Loucy (cell line): Measurements from ENCODE around the gene STX7.
"Not testable (repeated sequence)": the region's sequence is repeated elsewhere in the genome, so short reads cannot be mapped to it uniquely, and the experiment has no call there.

Experiments
- H2AFZ ChIP-seq: fragments of 200-600 bp; sonication (generic); 2 replicates; pipeline ENCODE4 v1.6.0; 2016; ENCODE audit warnings: antibody characterized with exemption, mild to moderate bottlenecking, low read length, moderate library complexity
- H3F3A ChIP-seq: fragments of 200-600 bp; 2 replicates; pipeline ENCODE4 v1.6.0; 2016; ENCODE audit warnings: antibody characterized with exemption, low read depth, mild to moderate bottlenecking
- H3K27me3 ChIP-seq: fragments of 200-600 bp; sonication (generic); 2 replicates; pipeline ENCODE4 v1.6.1; 2014; ENCODE audit warnings: low read length, mild to moderate bottlenecking; ENCODE audit not compliant: insufficient read depth, poor library complexity, severe bottlenecking
- H3K36me3 ChIP-seq: fragments of 200-600 bp; sonication (generic); 2 replicates; pipeline ENCODE4 v1.6.1; 2016; ENCODE audit warnings: low read length; ENCODE audit not compliant: insufficient read depth
- H3K4me1 ChIP-seq: fragments of 200-600 bp; sonication (generic); 2 replicates; pipeline ENCODE4 v1.5.1; 2014; ENCODE audit warnings: low read length, mild to moderate bottlenecking; ENCODE audit not compliant: insufficient read depth, poor library complexity, severe bottlenecking
- H3K4me2 ChIP-seq: fragments of 200-600 bp; sonication (generic); 2 replicates; pipeline ENCODE4 v1.6.0; 2014; ENCODE audit warnings: antibody characterized with exemption, low read length, low read depth, mild to moderate bottlenecking; ENCODE audit not compliant: poor library complexity, severe bottlenecking
- H3K4me3 ChIP-seq: fragments of 200-600 bp; sonication (generic); 2 replicates; pipeline ENCODE4 v1.5.1; 2014; ENCODE audit warnings: low read length, mild to moderate bottlenecking, mixed read lengths; ENCODE audit not compliant: poor library complexity, severe bottlenecking
- H3K79me2 ChIP-seq: fragments of 200-600 bp; sonication (generic); 2 replicates; pipeline ENCODE4 v1.6.1; 2014; ENCODE audit warnings: low read length; ENCODE audit not compliant: insufficient read depth
- H3K9ac ChIP-seq: fragments of 200-600 bp; sonication (generic); 2 replicates; pipeline ENCODE4 v1.6.0; 2014; ENCODE audit warnings: mild to moderate bottlenecking, low read depth, low read length, moderate library complexity; ENCODE audit not compliant: poor library complexity, severe bottlenecking
- H3K9me2 ChIP-seq: fragments of 200-600 bp; sonication (generic); replicated peaks from 2 replicates; pipeline ENCODE4 v1.6.1; 2016; ENCODE audit warnings: low read depth, low read length, mixed read lengths
- H3K9me3 ChIP-seq: fragments of 200-600 bp; sonication (generic); 2 replicates; pipeline ENCODE4 v1.6.1; 2014; ENCODE audit warnings: mild to moderate bottlenecking, antibody characterized with exemption, low read length, low read depth; ENCODE audit not compliant: insufficient read depth
- H4K20me1 ChIP-seq: fragments of 200-600 bp; sonication (generic); 2 replicates; pipeline ENCODE4 v1.6.0; 2014; ENCODE audit warnings: antibody characterized with exemption, low read length, mild to moderate bottlenecking; ENCODE audit not compliant: insufficient read depth, poor library complexity, severe bottlenecking
- EZH2phosphoT487 ChIP-seq: fragments of 200-600 bp; IDR thresholded peaks from 2 replicates; pipeline ENCODE4 v1.6.1; 2018; ENCODE audit warnings: antibody characterized with exemption, mild to moderate bottlenecking, moderate library complexity, borderline replicate concordance
- TF ChIP-seq, protein P1 (sequence below): fragments of 200-600 bp; sonication (generic); conservative IDR thresholded peaks from 2 replicates; pipeline ENCODE4 v1.5.1; 2014; ENCODE audit warnings: mild to moderate bottlenecking, antibody characterized with exemption, low read length

Gene STX7

DNA sequence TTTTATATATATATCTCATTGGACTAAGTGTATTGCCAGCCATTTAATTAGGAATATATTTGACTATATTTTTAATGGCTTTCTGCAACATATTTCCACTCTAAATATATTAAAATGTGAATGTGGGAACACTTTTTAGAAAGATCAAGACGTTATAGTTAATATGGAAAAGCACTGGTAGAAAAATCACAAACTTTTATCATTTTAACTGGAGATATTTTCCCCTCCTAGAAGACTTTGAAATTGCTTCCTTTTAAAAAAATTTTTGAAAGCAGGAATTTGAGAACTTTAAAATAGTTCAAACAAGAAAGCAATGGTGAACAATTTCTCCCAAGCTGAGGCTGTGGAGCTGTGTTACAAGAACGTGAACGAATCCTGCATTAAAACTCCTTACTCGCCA, 25.1 kb upstream of the STX7 start, which contains the start of gene TAAR9:
TAAR9 (plus strand) TSS at position 301 of the 400 bp plus-strand sequence; CDS start at position 314, 13 bp downstream.
- Histone ChIP-seq H3K27me3 (peaks cover 5% of the 10 kb centered on the region), H3K36me3 (no peaks in the 10 kb centered on the region), H3K4me2 (no peak within 1 kb of the TSS), H4K20me1 (no peaks in the 10 kb centered on the region), H3K9ac (no peak within 1 kb of the TSS), H3K79me2 (no peaks in the 10 kb centered on the region), H2AFZ (no peak within 1 kb of the TSS), H3K4me3 (no peak within 1 kb of the TSS), H3K9me2 (no peaks in the 10 kb centered on the region), H3K9me3 (no peaks in the 10 kb centered on the region), H3K4me1 (no peaks in the 10 kb centered on the region), H3F3A (no peaks in the 10 kb centered on the region)
- TF ChIP-seq, protein P1, sequence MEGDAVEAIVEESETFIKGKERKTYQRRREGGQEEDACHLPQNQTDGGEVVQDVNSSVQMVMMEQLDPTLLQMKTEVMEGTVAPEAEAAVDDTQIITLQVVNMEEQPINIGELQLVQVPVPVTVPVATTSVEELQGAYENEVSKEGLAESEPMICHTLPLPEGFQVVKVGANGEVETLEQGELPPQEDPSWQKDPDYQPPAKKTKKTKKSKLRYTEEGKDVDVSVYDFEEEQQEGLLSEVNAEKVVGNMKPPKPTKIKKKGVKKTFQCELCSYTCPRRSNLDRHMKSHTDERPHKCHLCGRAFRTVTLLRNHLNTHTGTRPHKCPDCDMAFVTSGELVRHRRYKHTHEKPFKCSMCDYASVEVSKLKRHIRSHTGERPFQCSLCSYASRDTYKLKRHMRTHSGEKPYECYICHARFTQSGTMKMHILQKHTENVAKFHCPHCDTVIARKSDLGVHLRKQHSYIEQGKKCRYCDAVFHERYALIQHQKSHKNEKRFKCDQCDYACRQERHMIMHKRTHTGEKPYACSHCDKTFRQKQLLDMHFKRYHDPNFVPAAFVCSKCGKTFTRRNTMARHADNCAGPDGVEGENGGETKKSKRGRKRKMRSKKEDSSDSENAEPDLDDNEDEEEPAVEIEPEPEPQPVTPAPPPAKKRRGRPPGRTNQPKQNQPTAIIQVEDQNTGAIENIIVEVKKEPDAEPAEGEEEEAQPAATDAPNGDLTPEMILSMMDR: no peak
- no peak for TF ChIP-seq EZH2phosphoT487

DNA sequence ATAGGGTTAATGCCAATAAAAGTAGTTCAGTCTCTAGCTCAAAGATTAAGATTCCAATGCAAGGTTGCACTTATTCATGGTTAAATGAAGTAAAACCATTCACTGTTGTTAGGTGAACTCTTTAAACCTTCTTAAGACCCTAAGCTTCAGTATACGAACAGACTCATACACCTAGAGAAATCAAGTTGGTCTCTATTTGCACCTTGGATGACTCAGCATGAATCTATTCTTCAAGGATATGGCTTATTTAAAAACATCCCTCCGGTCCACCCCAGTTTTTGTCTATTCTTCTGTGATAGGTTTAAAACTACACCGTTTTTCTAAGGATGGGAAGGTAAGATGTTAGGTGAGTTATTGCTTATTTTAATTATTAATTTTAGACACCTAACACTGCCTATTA, 24.2 kb upstream of the STX7 start:
- no peaks in the 10 kb centered on the region for H3K9me2 ChIP-seq
- H3K4me2 ChIP-seq: no peak overlapping the region
- no peak for TF ChIP-seq EZH2phosphoT487
- TF ChIP-seq, protein P1: no peak
- H2AFZ ChIP-seq: no peak overlapping the region
- no peaks in the 10 kb centered on the region for H3K79me2 ChIP-seq
- H3K36me3 ChIP-seq: no peaks in the 10 kb centered on the region
- no peaks in the 10 kb centered on the region for H3F3A ChIP-seq
- H3K4me1 ChIP-seq: no peaks in the 10 kb centered on the region
- H4K20me1 ChIP-seq: no peaks in the 10 kb centered on the region
- H3K9me3 ChIP-seq: no peaks in the 10 kb centered on the region
- no peak overlapping the region for H3K4me3 ChIP-seq
- H3K9ac ChIP-seq: no peak overlapping the region
- peaks cover 5% of the 10 kb centered on the region for H3K27me3 ChIP-seq

DNA sequence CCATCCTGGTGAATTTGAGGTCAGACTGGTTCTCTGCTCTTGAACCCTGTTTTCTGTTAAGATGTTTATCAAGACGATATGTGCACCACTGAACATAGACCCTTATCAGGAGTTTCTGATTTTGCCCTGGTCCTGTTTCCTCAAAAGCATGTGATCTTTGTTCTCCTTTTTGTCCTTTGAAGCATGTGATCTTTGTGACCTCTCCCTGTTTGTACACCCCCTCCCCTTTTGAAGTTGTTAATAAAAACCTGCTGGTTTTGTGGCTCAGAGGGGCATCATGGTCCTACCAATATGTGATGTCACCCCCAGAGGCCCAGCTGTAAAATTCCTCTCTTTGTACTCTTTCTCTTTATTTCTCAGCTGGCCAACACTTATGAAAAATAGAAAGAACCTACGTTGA, 21.6 kb upstream of the STX7 start:
- H3K9me2 ChIP-seq, H3K4me2 ChIP-seq, H3K36me3 ChIP-seq, H2AFZ ChIP-seq, H3K9ac ChIP-seq, H3F3A ChIP-seq, H3K4me3 ChIP-seq, H3K79me2 ChIP-seq, H3K9me3 ChIP-seq, H3K4me1 ChIP-seq, H3K27me3 ChIP-seq, H4K20me1 ChIP-seq: not testable (repeated sequence)

DNA sequence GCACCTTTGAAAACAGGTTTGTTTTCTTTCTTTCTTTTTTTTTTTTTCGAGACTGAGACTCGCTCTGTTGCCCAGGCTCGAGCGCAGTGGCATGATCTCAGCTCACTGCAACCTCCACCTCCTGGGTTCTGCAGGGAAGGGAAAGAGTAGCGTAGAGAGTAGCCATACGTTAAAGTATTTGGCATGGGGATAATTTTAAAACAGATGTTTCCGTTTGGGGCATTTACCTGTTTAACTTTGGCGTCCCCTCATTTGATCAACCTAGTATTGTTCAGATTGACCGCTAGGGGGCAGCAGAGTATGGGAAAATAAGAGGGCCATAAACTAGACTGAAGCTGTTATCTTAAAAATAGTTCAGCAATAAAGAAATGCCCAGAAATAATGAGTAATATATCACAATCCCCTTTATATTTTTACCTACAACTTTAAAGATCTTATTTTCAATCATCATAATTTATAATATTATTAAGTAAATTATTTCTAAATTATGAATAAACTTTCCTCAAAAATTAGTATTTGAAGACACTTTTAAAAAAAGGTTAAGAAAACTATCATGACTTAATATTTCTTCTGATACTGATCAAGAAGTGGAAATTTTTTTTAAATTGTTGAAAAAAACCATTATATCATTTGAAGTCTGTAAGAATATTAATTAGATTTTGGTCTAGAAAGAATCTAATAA, 17.5 kb upstream of the STX7 start:
- Histone ChIP-seq H3K27me3 (no peaks in the 10 kb centered on the region), H3K9me3 (no peaks in the 10 kb centered on the region), H3K4me3 (no peak overlapping the region), H3K4me1 (no peaks in the 10 kb centered on the region), H3K9ac (no peak overlapping the region), H3F3A (no peaks in the 10 kb centered on the region), H3K4me2 (no peak overlapping the region), H4K20me1 (no peaks in the 10 kb centered on the region), H3K36me3 (no peaks in the 10 kb centered on the region), H2AFZ (no peak overlapping the region), H3K9me2 (no peaks in the 10 kb centered on the region), H3K79me2 (no peaks in the 10 kb centered on the region)
- TF ChIP-seq, protein P1: peak; percentile 76
- no peak for TF ChIP-seq EZH2phosphoT487
